Gastrocnemius medialis (tissue), 4 donors: Measurements from ENCODE around the gene QRFPR.

Source experiments
- CTCF ChIP-seq, 5 experiments: fragments of 450-650 bp in 3 of 5; fragments of 200-600 bp in 2 of 5; sonication (generic) in 2 of 5; IDR thresholded peaks in 4 of 5; conservative IDR thresholded peaks in 1 of 5; 1 replicate in 4 of 5; 2 replicates in 1 of 5; pipeline ENCODE4 v1.5.1; 2016 to 2019; ENCODE audit warnings: antibody characterized with exemption in 5 of 5, mild to moderate bottlenecking in 3 of 5, moderate library complexity in 3 of 5
- POLR2A ChIP-seq, 2 donors: fragments of 450-650 bp; IDR thresholded peaks; one replicate each; pipeline ENCODE4 v1.6.1; 2017; ENCODE audit warnings: antibody characterized with exemption in 2 of 2, mild to moderate bottlenecking in 2 of 2, moderate library complexity in 2 of 2

- TF ChIP-seq CTCF (IDR thresholded peaks at IDR 0.05 in 4 of 5, conservative IDR thresholded peaks at IDR 0.05 in 1 of 5) (no peak), POLR2A (IDR thresholded peaks at IDR 0.05) (no peak)
Observed at GRCh38 chr4:121400632-121401031, 19.8 kb upstream of the QRFPR start.
